Measurements from ENCODE around the gene CAPN3.
"Not testable (repeated sequence)": the region's sequence is repeated elsewhere in the genome, so short reads cannot be mapped to it uniquely, and the experiment has no call there.

CAPN3 gene

DNA sequence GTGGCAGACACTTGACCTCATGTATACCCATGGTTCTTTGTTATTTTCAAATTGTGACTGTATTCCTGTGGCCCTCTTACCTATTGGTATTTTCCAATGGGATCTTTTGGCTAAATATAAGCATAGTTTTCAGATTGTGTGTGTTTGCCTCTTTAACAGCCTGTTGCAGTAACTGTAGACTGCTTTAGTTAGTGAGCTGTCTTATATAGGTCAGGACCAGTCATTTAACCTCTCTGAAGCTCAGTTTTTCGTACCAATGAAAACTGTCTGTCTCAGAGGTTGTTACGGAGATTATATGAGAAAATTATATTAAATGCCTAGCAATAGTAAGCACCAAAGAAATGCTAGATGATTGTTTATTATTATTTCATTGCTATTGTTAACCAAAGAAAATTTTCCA lies 29.3 kb upstream of the CAPN3 start:
- DNase-seq (ENCODE audit: extremely low read depth, low read depth), result no peak
- TF ChIP-seq, protein P1, sequence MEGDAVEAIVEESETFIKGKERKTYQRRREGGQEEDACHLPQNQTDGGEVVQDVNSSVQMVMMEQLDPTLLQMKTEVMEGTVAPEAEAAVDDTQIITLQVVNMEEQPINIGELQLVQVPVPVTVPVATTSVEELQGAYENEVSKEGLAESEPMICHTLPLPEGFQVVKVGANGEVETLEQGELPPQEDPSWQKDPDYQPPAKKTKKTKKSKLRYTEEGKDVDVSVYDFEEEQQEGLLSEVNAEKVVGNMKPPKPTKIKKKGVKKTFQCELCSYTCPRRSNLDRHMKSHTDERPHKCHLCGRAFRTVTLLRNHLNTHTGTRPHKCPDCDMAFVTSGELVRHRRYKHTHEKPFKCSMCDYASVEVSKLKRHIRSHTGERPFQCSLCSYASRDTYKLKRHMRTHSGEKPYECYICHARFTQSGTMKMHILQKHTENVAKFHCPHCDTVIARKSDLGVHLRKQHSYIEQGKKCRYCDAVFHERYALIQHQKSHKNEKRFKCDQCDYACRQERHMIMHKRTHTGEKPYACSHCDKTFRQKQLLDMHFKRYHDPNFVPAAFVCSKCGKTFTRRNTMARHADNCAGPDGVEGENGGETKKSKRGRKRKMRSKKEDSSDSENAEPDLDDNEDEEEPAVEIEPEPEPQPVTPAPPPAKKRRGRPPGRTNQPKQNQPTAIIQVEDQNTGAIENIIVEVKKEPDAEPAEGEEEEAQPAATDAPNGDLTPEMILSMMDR (IDR thresholded peaks at IDR 0.05; ENCODE audit: low read depth, low read length), result no peak

- TF ChIP-seq, protein P1 (IDR thresholded peaks at IDR 0.05; ENCODE audit: low read depth, low read length), result no peak
- no peak for DNase-seq (ENCODE audit: extremely low read depth, low read depth)
Measured at GRCh38 chr15:42331235-42331634, 28.1 kb upstream of the CAPN3 start.

DNA sequence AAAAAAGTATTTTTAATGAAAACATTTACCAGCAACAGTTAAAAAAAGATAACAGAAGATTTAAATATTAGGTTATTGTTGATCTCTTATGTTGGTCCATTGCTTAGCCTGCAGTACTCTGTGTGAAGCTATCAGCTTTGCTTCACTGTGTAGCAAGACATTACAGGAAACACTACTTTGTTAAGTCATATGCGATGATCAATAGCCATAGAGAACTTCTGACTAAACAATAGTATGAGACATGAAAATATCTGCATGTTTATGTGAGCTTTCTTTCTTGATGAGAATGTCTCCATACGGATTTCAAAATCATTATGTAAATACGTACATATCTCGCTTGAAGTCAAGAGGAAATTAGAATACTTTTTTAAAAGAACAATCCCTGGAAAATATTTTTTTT lies 27.0 kb upstream of the CAPN3 start:
- no peak for DNase-seq (ENCODE audit: extremely low read depth, low read depth)
- TF ChIP-seq, protein P1 (IDR thresholded peaks at IDR 0.05; ENCODE audit: low read depth, low read length), result no peak

- TF ChIP-seq, protein P1 (IDR thresholded peaks at IDR 0.05; ENCODE audit: low read depth, low read length), result no peak
- no peak for DNase-seq (ENCODE audit: extremely low read depth, low read depth)
Measured at GRCh38 chr15:42335074-42335473, 24.2 kb upstream of the CAPN3 start.

- DNase-seq (ENCODE audit: extremely low read depth, low read depth), result not testable (repeated sequence)
Measured at GRCh38 chr15:42336650-42337049, 22.7 kb upstream of the CAPN3 start.

- not testable (repeated sequence) for DNase-seq (ENCODE audit: extremely low read depth, low read depth)
Measured at GRCh38 chr15:42337104-42337503, 22.2 kb upstream of the CAPN3 start.

- DNase-seq (ENCODE audit: extremely low read depth, low read depth), result no peak
- TF ChIP-seq, protein P1 (IDR thresholded peaks at IDR 0.05; ENCODE audit: low read depth, low read length), result no peak
Measured at GRCh38 chr15:42338500-42338899, 20.8 kb upstream of the CAPN3 start.

- TF ChIP-seq, protein P1 (IDR thresholded peaks at IDR 0.05; ENCODE audit: low read depth, low read length), result no peak
- DNase-seq (ENCODE audit: extremely low read depth, low read depth), result no peak
Measured at GRCh38 chr15:42343596-42344232, 15.6 kb upstream of the CAPN3 start.
